HCT116 (cell line): ENCODE measurements around the gene SMIM8. TPM values are rescaled to one million over a fixed set of nuclear protein-coding genes. Genes with fewer than 3 reads are reported as not detected.

Experiments
- ATAC-seq: fragments of 200-7000 bp; cut with Tn5 transposase; 2 replicates; pipeline ENCODE4 v1.9.1; 2020; ENCODE audit warnings: mild to moderate bottlenecking, moderate library complexity
- BruUV-seq: library from RNA; stranded (reverse); fragments of 400-500 nt; replicated peaks from 2 replicates; lab custom pipeline; 2021; lab: Mats Ljungman, UMichigan
- CTCF ChIA-PET: fragments of 300-600 bp; sonication (Branson Sonifier 250); formaldehyde crosslinking; loops from one replicate; lab custom pipeline; 2021; ENCODE audit warnings: antibody characterized with exemption; lab: Charles Lee
- POLR2A ChIA-PET: fragments of 300-600, 350-600 bp; sonication (Branson Sonifier 250); formaldehyde crosslinking; loops from one replicate; lab custom pipeline; 2021; ENCODE audit warnings: antibody characterized with exemption; lab: Charles Lee
- RAD21 ChIA-PET, 2 experiments: fragments of 300-600 bp; sonication (Branson Sonifier 250); formaldehyde crosslinking; loops; one replicate each; lab custom pipeline; 2023; ENCODE audit warnings: low total read pairs in 2 of 2; ENCODE audit not compliant: uncharacterized antibody in 2 of 2, unreplicated experiment in 2 of 2, low non-redundant PET in 1 of 2; lab: Charles Lee
- DNase-seq: peaks from one replicate; pipeline ENCODE4 v3.0.0-alpha.2; 2010; ENCODE audit warnings: low read depth, low spot score
- H2AFZ ChIP-seq: fragments of 200-600 bp; shearing (Covaris generic), sonication (generic); 2 replicates; pipeline ENCODE4 v1.6.1; 2017; ENCODE audit warnings: low read depth, mixed run types, mixed read lengths, antibody characterized with exemption, low read length; ENCODE audit not compliant: poor library complexity, severe bottlenecking
- H3K27ac ChIP-seq: 2 replicates; pipeline ENCODE4 v1.5.1; 2012; ENCODE audit warnings: low read depth, low read length
- H3K27me3 ChIP-seq: fragments of 200-600 bp; sonication (generic); 2 replicates; pipeline ENCODE4 v1.6.1; 2016; ENCODE audit warnings: mixed run types, low read length, mixed read lengths; ENCODE audit not compliant: insufficient read depth
- H3K36me3 ChIP-seq, 2 experiments: fragments of 200-500 bp in 1 of 2; fragments of 200-600 bp in 1 of 2; sonication (Bioruptor generic) in 1 of 2; sonication (generic) in 1 of 2; 2 replicates each; pipeline versions ENCODE4 v1.5.1 to v1.6.1; 2014 to 2016; ENCODE audit warnings: low read length in 2 of 2, inconsistent platforms in 1 of 2, mixed read lengths in 1 of 2, mixed run types in 1 of 2; ENCODE audit not compliant: insufficient read depth in 2 of 2, control insufficient read depth in 1 of 2
- H3K4me1 ChIP-seq, 2 experiments: fragments of 200-600 bp in 1 of 2; sonication (generic) in 1 of 2; 2 replicates each; pipeline versions ENCODE4 v1.5.1 to v1.6.1; 2012 to 2017; ENCODE audit warnings: low read length in 2 of 2, inconsistent platforms in 1 of 2, mild to moderate bottlenecking in 1 of 2, mixed read lengths in 1 of 2, mixed run types in 1 of 2, moderate library complexity in 1 of 2; ENCODE audit not compliant: insufficient read depth in 2 of 2, control insufficient read depth in 1 of 2
- H3K4me2 ChIP-seq: fragments of 200-600 bp; sonication (generic); 2 replicates; pipeline ENCODE4 v1.6.1; 2017; ENCODE audit warnings: mixed run types, low read length, mixed read lengths
- H3K4me3 ChIP-seq, 2 experiments: fragments of 200-600 bp in 1 of 2; sonication (generic) in 1 of 2; replicated peaks in 1 of 2; 2 replicates each; pipeline ENCODE4 v1.5.1; 2011 to 2016; ENCODE audit warnings: low read length in 2 of 2, control low read depth in 1 of 2, low read depth in 1 of 2, mild to moderate bottlenecking in 1 of 2, mixed read lengths in 1 of 2, mixed run types in 1 of 2
- H3K79me2 ChIP-seq: fragments of 200-600 bp; sonication (generic); 2 replicates; pipeline ENCODE4 v1.6.1; 2017; ENCODE audit warnings: mild to moderate bottlenecking, mixed run types, low read length, moderate library complexity, mixed read lengths; ENCODE audit not compliant: insufficient read depth
- H3K9ac ChIP-seq: fragments of 200-600 bp; sonication (generic); 2 replicates; pipeline ENCODE4 v1.6.1; 2016; ENCODE audit warnings: low read length, mixed read lengths
- H3K9me2 ChIP-seq: fragments of 200-600 bp; sonication (generic), shearing (Covaris generic); 2 replicates; pipeline ENCODE4 v1.6.1; 2017; ENCODE audit warnings: mixed run types, mild to moderate bottlenecking, moderate library complexity; ENCODE audit not compliant: insufficient read depth
- H3K9me3 ChIP-seq, 2 experiments: fragments of 200-500 bp in 1 of 2; fragments of 200-600 bp in 1 of 2; sonication (Bioruptor generic) in 1 of 2; sonication (generic) in 1 of 2; 2 replicates each; pipeline ENCODE4 v1.6.1; 2014 to 2017; ENCODE audit warnings: low read length in 2 of 2, mixed read lengths in 2 of 2, inconsistent platforms in 1 of 2, low read depth in 1 of 2, mild to moderate bottlenecking in 1 of 2, mixed run types in 1 of 2, moderate library complexity in 1 of 2; ENCODE audit not compliant: control insufficient read depth in 1 of 2, insufficient read depth in 1 of 2
- H4K20me1 ChIP-seq: fragments of 200-600 bp; sonication (generic), shearing (Covaris generic); 2 replicates; pipeline ENCODE4 v1.6.1; 2017; ENCODE audit warnings: mixed run types, mild to moderate bottlenecking, moderate library complexity; ENCODE audit not compliant: insufficient read depth
- ATF3 ChIP-seq: IDR thresholded peaks from 2 replicates; pipeline ENCODE4 v1.6.1; 2012
- CBX3 ChIP-seq: IDR thresholded peaks from 2 replicates; pipeline ENCODE4 v1.6.1; 2012; ENCODE audit warnings: low read depth
- CEBPB ChIP-seq: IDR thresholded peaks from 2 replicates; pipeline ENCODE4 v1.6.1; 2012; ENCODE audit warnings: low read depth
- ELF1 ChIP-seq: IDR thresholded peaks from 2 replicates; pipeline ENCODE4 v1.6.1; 2012; ENCODE audit warnings: low read depth, borderline replicate concordance
- EZH2 ChIP-seq: fragments of 200-600 bp; sonication (generic); IDR thresholded peaks from 2 replicates; pipeline ENCODE4 v1.6.1; 2017; ENCODE audit warnings: antibody characterized with exemption, mixed run types
- EZH2phosphoT487 ChIP-seq: fragments of 200-600 bp; IDR thresholded peaks from 2 replicates; pipeline ENCODE4 v1.6.1; 2018; ENCODE audit warnings: antibody characterized with exemption, borderline replicate concordance
- JUND ChIP-seq: IDR thresholded peaks from 2 replicates; pipeline ENCODE4 v1.6.1; 2012
- MAX ChIP-seq: IDR thresholded peaks from 2 replicates; pipeline ENCODE4 v1.6.1; 2012
- POLR2A ChIP-seq: IDR thresholded peaks from 2 replicates; pipeline ENCODE4 v1.7.0; 2011; ENCODE audit warnings: borderline replicate concordance; ENCODE audit not compliant: insufficient read depth, insufficient read length; ENCODE audit errors: extremely low read depth
- POLR2AphosphoS5 ChIP-seq: IDR thresholded peaks from 2 replicates; pipeline ENCODE4 v1.6.1; 2011; ENCODE audit warnings: mild to moderate bottlenecking, low read depth, low read length, moderate library complexity
- RAD21 ChIP-seq: IDR thresholded peaks from 2 replicates; pipeline ENCODE4 v1.6.1; 2012; ENCODE audit warnings: low read depth, mild to moderate bottlenecking
- REST ChIP-seq: IDR thresholded peaks from 2 replicates; pipeline ENCODE4 v1.6.1; 2012; ENCODE audit warnings: low read depth
- SIN3A ChIP-seq: IDR thresholded peaks from 2 replicates; pipeline ENCODE4 v1.6.1; 2012; ENCODE audit warnings: low read depth
- SP1 ChIP-seq: IDR thresholded peaks from 2 replicates; pipeline ENCODE4 v1.6.1; 2012; ENCODE audit warnings: low read depth
- SRF ChIP-seq: IDR thresholded peaks from 2 replicates; pipeline ENCODE4 v1.6.1; 2012; ENCODE audit warnings: low read depth
- YY1 ChIP-seq: IDR thresholded peaks from 2 replicates; pipeline ENCODE4 v1.6.1; 2011; ENCODE audit warnings: low read length, low read depth, moderate library complexity, mild to moderate bottlenecking; ENCODE audit not compliant: insufficient replicate concordance; ENCODE audit errors: extremely low read depth
- ZBTB33 ChIP-seq: IDR thresholded peaks from 2 replicates; pipeline ENCODE4 v1.6.1; 2011; ENCODE audit warnings: mild to moderate bottlenecking, low read length, moderate library complexity; ENCODE audit not compliant: insufficient replicate concordance; ENCODE audit errors: extremely low read depth
- ZFX ChIP-seq: fragments of 450-650 bp; IDR thresholded peaks from 2 replicates; pipeline ENCODE4 v1.6.1; 2017
- ZNF274 ChIP-seq: fragments of 200-500 bp; sonication (Bioruptor generic); IDR thresholded peaks from 2 replicates; pipeline ENCODE4 v1.6.1; 2014; ENCODE audit warnings: mild to moderate bottlenecking, low read depth, low read length, inconsistent platforms
- intact Hi-C: fragments of 100-400 bp; cut with micrococcal nuclease; formaldehyde crosslinking; loops from 2 replicates; pipeline ENCODE4 v1.10.0; 2022
- total RNA-seq: library from RNA; stranded (reverse); gene quantifications from one replicate; pipeline ENCODE4 v1.2.1, GENCODE V29; 2021; ENCODE audit not compliant: unreplicated experiment

Gene SMIM8
- total RNA-seq, 1 experiment from 2014 or later, result 8.0 TPM

GRCh38 chr6:87282743-87283142 is 39.6 kb upstream of the SMIM8 start:
- intact Hi-C loops, result no loop called here
- TF ChIP-seq CEBPB (no peak), EZH2 (no peak), EZH2phosphoT487 (no peak), REST (no peak), SP1 (no peak), SRF (no peak), RAD21 (no peak), CBX3 (no peak), JUND (no peak), POLR2A (no peak), POLR2AphosphoS5 (no peak), ZNF274 (no peak), ZBTB33 (no peak), ELF1 (no peak), MAX (no peak), ZFX (no peak), ATF3 (no peak), SIN3A (no peak), YY1 (no peak)
- H4K20me1 ChIP-seq, result no peaks in the 10 kb centered on the region
- no peaks in the 10 kb centered on the region for H3K79me2 ChIP-seq
- no peak overlapping the region for H3K27ac ChIP-seq
- no peak overlapping the region for H3K4me2 ChIP-seq
- CTCF ChIA-PET, result no interaction called here
- DNase-seq, result no peak
- no peak overlapping the region for H3K9ac ChIP-seq
- RAD21 ChIA-PET, result no interaction called here
- H3K9me3 ChIP-seq, result no peaks in the 10 kb centered on the region
- H3K9me2 ChIP-seq, result no peaks in the 10 kb centered on the region
- no peak overlapping the region for H2AFZ ChIP-seq
- ATAC-seq, result no peak
- no peaks in the 10 kb centered on the region for H3K4me1 ChIP-seq
- H3K27me3 ChIP-seq, result no peaks in the 10 kb centered on the region
- POLR2A ChIA-PET, result no interaction called here
- no peaks in the 10 kb centered on the region for H3K36me3 ChIP-seq
- BruUV-seq, result no TSS peak
- H3K4me3 ChIP-seq, result no peak overlapping the region
